SU-DHL-6 (cell line): ENCODE measurements around the gene VPS33A.

ENCODE experiments used
- H2AFZ ChIP-seq: fragments of 200-600 bp; sonication (generic); 2 replicates; pipeline ENCODE4 v1.6.1; 2014; ENCODE audit warnings: low read depth, mild to moderate bottlenecking, moderate library complexity, mixed read lengths, antibody characterized with exemption, low read length; ENCODE audit not compliant: severe bottlenecking
- H3F3A ChIP-seq: fragments of 200-600 bp; shearing (Covaris generic); 2 replicates; pipeline ENCODE4 v1.6.0; 2016; ENCODE audit warnings: antibody characterized with exemption, mild to moderate bottlenecking; ENCODE audit not compliant: insufficient read depth
- H3K27ac ChIP-seq: fragments of 200-600 bp; sonication (generic); 2 replicates; pipeline ENCODE4 v1.5.1; 2016; ENCODE audit warnings: low read depth, mild to moderate bottlenecking, low read length, moderate library complexity, mixed read lengths
- H3K27me3 ChIP-seq: fragments of 200-600 bp; sonication (generic), shearing (Covaris generic); 2 replicates; pipeline ENCODE4 v1.6.0; 2014; ENCODE audit warnings: mild to moderate bottlenecking, low read length
- H3K36me3 ChIP-seq: fragments of 200-600 bp; sonication (generic); 2 replicates; pipeline ENCODE4 v1.6.1; 2014; ENCODE audit warnings: mild to moderate bottlenecking, low read length, mixed read lengths
- H3K4me2 ChIP-seq: fragments of 300-600, 200-600 bp; shearing (Covaris generic), sonication (generic); 2 replicates; pipeline ENCODE4 v1.6.0; 2014; ENCODE audit warnings: low read length, low read depth, mild to moderate bottlenecking; ENCODE audit not compliant: poor library complexity, severe bottlenecking
- H3K4me3 ChIP-seq: fragments of 200-600 bp; sonication (generic); 2 replicates; pipeline ENCODE4 v1.5.1; 2014; ENCODE audit warnings: antibody characterized with exemption, low read length, mild to moderate bottlenecking, mixed read lengths; ENCODE audit not compliant: insufficient read depth, poor library complexity, severe bottlenecking
- H3K79me2 ChIP-seq: fragments of 200-600 bp; sonication (generic); 2 replicates; pipeline ENCODE4 v1.6.1; 2014; ENCODE audit warnings: mild to moderate bottlenecking, low read length, moderate library complexity; ENCODE audit not compliant: insufficient read depth
- H3K9ac ChIP-seq: fragments of 200-600 bp; sonication (generic); 2 replicates; pipeline ENCODE4 v1.7.0; 2014; ENCODE audit warnings: mild to moderate bottlenecking, low read length
- H3K9me2 ChIP-seq: fragments of 200-600 bp; sonication (generic); replicated peaks from 2 replicates; pipeline ENCODE4 v1.6.1; 2014; ENCODE audit warnings: low read length; ENCODE audit not compliant: insufficient read depth
- H3K9me3 ChIP-seq: fragments of 200-600 bp; sonication (generic); 2 replicates; pipeline ENCODE4 v1.6.1; 2014; ENCODE audit warnings: low read length, mixed read lengths; ENCODE audit not compliant: insufficient read depth
- H4K20me1 ChIP-seq: fragments of 200-600 bp; sonication (generic); 2 replicates; pipeline ENCODE4 v1.6.1; 2014; ENCODE audit warnings: low read depth, mild to moderate bottlenecking, antibody characterized with exemption, low read length, moderate library complexity, mixed read lengths
- EZH2phosphoT487 ChIP-seq: fragments of 200-600 bp; sonication (generic), shearing (Covaris generic); conservative IDR thresholded peaks from 2 replicates; pipeline ENCODE4 v1.6.1; 2018; ENCODE audit warnings: mild to moderate bottlenecking, antibody characterized with exemption, low read length, moderate library complexity, mixed read lengths
- TF ChIP-seq, protein P1 (sequence below): fragments of 200-600 bp; sonication (generic); IDR thresholded peaks from one replicate; pipeline ENCODE4 v1.5.1; 2017; ENCODE audit warnings: antibody characterized with exemption, mild to moderate bottlenecking, low read length, moderate library complexity; ENCODE audit not compliant: insufficient read depth, poor library complexity, severe bottlenecking

Gene VPS33A

GRCh38 chr12:122202017-122202416 is 64.3 kb downstream of the VPS33A start:
- no peak overlapping the region for H3K4me3 ChIP-seq
- H3K27me3 ChIP-seq, result no peaks in the 10 kb centered on the region
- H4K20me1 ChIP-seq, result no peaks in the 10 kb centered on the region
- no peaks in the 10 kb centered on the region; the same call in 1 of the 2 replicates for H3F3A ChIP-seq
- H3K9me3 ChIP-seq, result no peaks in the 10 kb centered on the region
- no peak overlapping the region for H2AFZ ChIP-seq
- no peak overlapping the region for H3K27ac ChIP-seq
- no peak for TF ChIP-seq EZH2phosphoT487
- TF ChIP-seq, protein P1, sequence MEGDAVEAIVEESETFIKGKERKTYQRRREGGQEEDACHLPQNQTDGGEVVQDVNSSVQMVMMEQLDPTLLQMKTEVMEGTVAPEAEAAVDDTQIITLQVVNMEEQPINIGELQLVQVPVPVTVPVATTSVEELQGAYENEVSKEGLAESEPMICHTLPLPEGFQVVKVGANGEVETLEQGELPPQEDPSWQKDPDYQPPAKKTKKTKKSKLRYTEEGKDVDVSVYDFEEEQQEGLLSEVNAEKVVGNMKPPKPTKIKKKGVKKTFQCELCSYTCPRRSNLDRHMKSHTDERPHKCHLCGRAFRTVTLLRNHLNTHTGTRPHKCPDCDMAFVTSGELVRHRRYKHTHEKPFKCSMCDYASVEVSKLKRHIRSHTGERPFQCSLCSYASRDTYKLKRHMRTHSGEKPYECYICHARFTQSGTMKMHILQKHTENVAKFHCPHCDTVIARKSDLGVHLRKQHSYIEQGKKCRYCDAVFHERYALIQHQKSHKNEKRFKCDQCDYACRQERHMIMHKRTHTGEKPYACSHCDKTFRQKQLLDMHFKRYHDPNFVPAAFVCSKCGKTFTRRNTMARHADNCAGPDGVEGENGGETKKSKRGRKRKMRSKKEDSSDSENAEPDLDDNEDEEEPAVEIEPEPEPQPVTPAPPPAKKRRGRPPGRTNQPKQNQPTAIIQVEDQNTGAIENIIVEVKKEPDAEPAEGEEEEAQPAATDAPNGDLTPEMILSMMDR, result no peak
- no peak overlapping the region for H3K9ac ChIP-seq
- H3K4me2 ChIP-seq, result no peak overlapping the region
- no peaks in the 10 kb centered on the region for H3K9me2 ChIP-seq
- no peaks in the 10 kb centered on the region for H3K36me3 ChIP-seq
- no peaks in the 10 kb centered on the region for H3K79me2 ChIP-seq

DNA sequence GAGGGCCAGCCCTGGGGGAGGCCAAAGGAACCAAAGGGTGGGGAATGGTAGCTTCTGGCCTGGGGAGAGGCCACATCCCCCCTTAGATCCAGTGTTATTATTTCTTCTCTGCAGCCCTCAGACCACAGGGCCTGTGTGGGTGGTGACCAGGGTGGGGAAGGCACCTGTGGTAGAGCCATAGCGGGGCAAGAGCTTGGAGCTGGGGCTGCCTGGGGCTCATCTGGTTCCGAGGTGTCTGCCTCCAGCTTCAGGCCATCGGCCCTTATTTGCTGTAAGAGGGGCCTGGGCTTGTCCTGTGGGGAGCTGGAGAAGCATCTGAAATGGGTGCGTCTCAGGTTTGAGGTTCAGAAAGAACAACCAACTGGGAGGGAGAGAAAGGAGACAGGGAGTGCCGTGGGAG is 64.9 kb downstream of the VPS33A start:
- H3F3A ChIP-seq, result no peaks in the 10 kb centered on the region; the same call in 1 of the 2 replicates
- no peaks in the 10 kb centered on the region for H3K9me2 ChIP-seq
- H3K79me2 ChIP-seq, result no peaks in the 10 kb centered on the region
- no peaks in the 10 kb centered on the region for H3K9me3 ChIP-seq
- no peak overlapping the region for H2AFZ ChIP-seq
- no peak overlapping the region for H3K27ac ChIP-seq
- H3K9ac ChIP-seq, result no peak overlapping the region
- H3K36me3 ChIP-seq, result no peaks in the 10 kb centered on the region
- H3K27me3 ChIP-seq, result no peaks in the 10 kb centered on the region
- H3K4me3 ChIP-seq, result no peak overlapping the region
- no peak overlapping the region for H3K4me2 ChIP-seq
- H4K20me1 ChIP-seq, result no peaks in the 10 kb centered on the region
- no peak for TF ChIP-seq EZH2phosphoT487
- TF ChIP-seq, protein P1, result no peak

GRCh38 chr12:122200541-122201175 is 65.6 kb downstream of the VPS33A start:
- Histone ChIP-seq H3K79me2 (no peaks in the 10 kb centered on the region), H3K4me2 (no peak overlapping the region), H3K9me2 (no peaks in the 10 kb centered on the region), H3K9ac (no peak overlapping the region), H3K36me3 (no peaks in the 10 kb centered on the region), H3K4me3 (no peak overlapping the region), H3K9me3 (no peaks in the 10 kb centered on the region), H2AFZ (no peak overlapping the region), H4K20me1 (no peaks in the 10 kb centered on the region), H3K27me3 (no peaks in the 10 kb centered on the region), H3F3A (no peaks in the 10 kb centered on the region; the same call in 1 of the 2 replicates), H3K27ac (no peak overlapping the region)
- no peak for TF ChIP-seq EZH2phosphoT487
- TF ChIP-seq, protein P1, result no peak
